Heart right ventricle (tissue), 16 donors: ENCODE measurements around the gene FRMD4B. TPM values are rescaled to one million over a fixed set of nuclear protein-coding genes. Genes with fewer than 3 reads are reported as not detected.
"Not testable (repeated sequence)": the region's sequence is repeated elsewhere in the genome, so short reads cannot be mapped to it uniquely, and the experiment has no call there.

Experiments used
- ATAC-seq, 8 donors: fragments of 200-7000 bp; cut with Tn5 transposase; one replicate each; pipeline ENCODE4 v1.9.1; 2020; ENCODE audit warnings: mild to moderate bottlenecking in 8 of 8, moderate library complexity in 8 of 8, moderate number of reproducible peaks in 1 of 8
- DNase-seq, 2 donors: peaks; one replicate each; pipeline ENCODE4 v3.0.0-alpha.2; 2020
- H3K27ac ChIP-seq, 10 donors: fragments of 200-600 bp; sonication (generic) in 2 of 10; one replicate each; pipeline versions ENCODE4 v1.5.0 to v1.8.0; 2020 to 2022; ENCODE audit warnings: mild to moderate bottlenecking in 3 of 10
- H3K27me3 ChIP-seq, 7 donors: fragments of 200-600 bp; one replicate each; pipeline ENCODE4 v1.8.0; 2021 to 2022; ENCODE audit warnings: mild to moderate bottlenecking in 2 of 7
- H3K36me3 ChIP-seq, 9 donors: fragments of 200-600 bp; sonication (generic) in 1 of 9; one replicate each; pipeline versions ENCODE4 v1.5.0 to v1.8.0; 2020 to 2022; ENCODE audit warnings: mild to moderate bottlenecking in 2 of 9
- H3K4me1 ChIP-seq, 9 donors: fragments of 200-600 bp; sonication (generic) in 1 of 9; one replicate each; pipeline versions ENCODE4 v1.5.0 to v1.8.0; 2020 to 2022; ENCODE audit warnings: mild to moderate bottlenecking in 4 of 9
- H3K4me3 ChIP-seq, 10 donors: fragments of 200-600 bp; sonication (generic) in 2 of 10; one replicate each; pipeline versions ENCODE4 v1.5.0 to v1.8.0; 2020 to 2022; ENCODE audit warnings: mild to moderate bottlenecking in 7 of 10, moderate library complexity in 2 of 10
- H3K9me3 ChIP-seq, 11 donors: fragments of 200-600 bp in 10 of 11; sonication (generic) in 2 of 11; one replicate each; pipeline versions ENCODE4 v1.5.0 to v1.8.0; 2013 to 2022; ENCODE audit warnings: mild to moderate bottlenecking in 2 of 11, control low read depth in 1 of 11, moderate library complexity in 1 of 11
- CTCF ChIP-seq, 9 donors: fragments of 200-600 bp; sonication (generic) in 2 of 9; IDR thresholded peaks; one replicate each; pipeline versions ENCODE4 v1.5.0 to v1.8.0; 2021 to 2022; ENCODE audit warnings: antibody characterized with exemption in 9 of 9, mild to moderate bottlenecking in 5 of 9, moderate library complexity in 1 of 9
- WGBS, 2 donors: extraction: QIAGEN DNeasy Blood & Tissue Kit; methylation state at CpG; one replicate each; pipeline ENCODE4 v1.1.7; 2013; ENCODE audit warnings: inconsistent platforms in 1 of 2; 5-methylcytosine and 5-hydroxymethylcytosine counted together
- intact Hi-C, 10 donors: fragments of 100-400 bp; cut with DNase I; formaldehyde crosslinking; loops; one replicate each; pipeline versions ENCODE4 v1.11.1 to v1.14.2; 2022
- polyA plus RNA-seq, 2 donors: library from polyadenylated mRNA; stranded (reverse); fragments of 200-250 nt; gene quantifications; one replicate each; pipeline ENCODE4 v1.2.3, GENCODE V29; 2013
- total RNA-seq, 10 donors: library from RNA; stranded (reverse); fragmentation: NEBNext Ultra II Directional in 3 of 10; extraction: Animal tissue kit (Norgen Biotek cat#: 25700) in 3 of 10; gene quantifications; one replicate each; pipeline versions ENCODE4 v1.2.1 to v1.2.4, GENCODE V29; 2021 to 2023
- donor health status: Arrhythmogenic right ventricular cardiomyopathy.
- donor health status: ischemic (EF 13 %, LVEDD 7.1; RV severe dilation, severe dysfunction).
- donor health status: healthy with polysubstance abuse.
- donor health status: DM: no; HTN: yes; CAD: no.
- donor health status: DM: no; HTN: no; CAD: no.
- donor health status: ischemic (EF 25% LVEDD 6.9; RV normal size, moderate dysfunction).
- donor health status: ischemic (EF 25% LVEDD 5.7; RV mildly dilated, moderate dysfunction).
- donor health status: healthy.
- donor health status: DM: yes; HTN: yes; CAD: no.
- donor health status: Ischemic cardiomyopathy.
- donor health status: ischemic (EF 35%, LVEDD 5.7; RV mildly dilated, moderate dysfunction).
- donor health status: nonischemic (EF 11% LVEDD 7.7; RV severe dilation, severe dysfunction).
- donor health status: DM: yes; HTN: yes; CAD: no.
- donor health status: PGD.
- donor health status: ischemic (EF 29% LVEDD 5.4; RV normal size, mild dysfunction).
- donor health status: nonischemic (EF 23%, LVEDD 6.1; RV moderate dilation, normal function).

The FRMD4B gene
- total and polyA plus RNA-seq, 12 donors: 4.1 to 31.0 (median 16.7) TPM

- TF ChIP-seq CTCF (IDR thresholded peaks at IDR 0.05): no peak
- Histone ChIP-seq H3K27me3 (no peaks in the 10 kb centered on the region), H3K36me3 (peaks cover 0 to 4% (median 0%) of the 10 kb centered on the region in 9 donors), H3K4me3 (no peak overlapping the region), H3K9me3 (no peaks in the 10 kb centered on the region), H3K27ac (no peak overlapping the region), H3K4me1 (no peaks in the 10 kb centered on the region)
- 85 to 88% methylated on average over 2 of the region's 2 CpGs for WGBS, 2 donors
- intact Hi-C loops: no loop called here
- DNase-seq: no peak
- no peak for ATAC-seq
These were observed 113.3 kb downstream of the FRMD4B start for GRCh38 chr3:69272556-69272955.

- Histone ChIP-seq H3K27me3 (no peaks in the 10 kb centered on the region), H3K4me3 (no peak overlapping the region), H3K4me1 (no peaks in the 10 kb centered on the region), H3K9me3 (no peaks in the 10 kb centered on the region), H3K36me3 (peaks cover 0 to 4% (median 0%) of the 10 kb centered on the region in 9 donors), H3K27ac (no peak overlapping the region)
- ATAC-seq (no peak), DNase-seq (no peak)
- intact Hi-C loops: no loop called here
- TF ChIP-seq CTCF (IDR thresholded peaks at IDR 0.05): no peak
- WGBS, 2 donors: 88 to 89% methylated on average over 3 of the region's 3 CpGs
These were observed 114.8 kb downstream of the FRMD4B start for GRCh38 chr3:69271098-69271497.

- H3K27me3 ChIP-seq: no peaks in the 10 kb centered on the region
- no peak overlapping the region for H3K27ac ChIP-seq
- no peaks in the 10 kb centered on the region for H3K4me1 ChIP-seq
- 97 to 98% methylated on average over 2 of the region's 2 CpGs for WGBS, 2 donors
- no peak for DNase-seq
- peaks cover 0 to 8% (median 0%) of the 10 kb centered on the region in 9 donors for H3K36me3 ChIP-seq
- no peak for ATAC-seq
- no peak for TF ChIP-seq CTCF (IDR thresholded peaks at IDR 0.05)
- H3K4me3 ChIP-seq: no peak overlapping the region
- no peaks in the 10 kb centered on the region for H3K9me3 ChIP-seq
- intact Hi-C loops: no loop called here
These were observed 119.3 kb downstream of the FRMD4B start for GRCh38 chr3:69266585-69266984.

- H3K27ac ChIP-seq, H3K4me1 ChIP-seq, H3K36me3 ChIP-seq, DNase-seq, intact Hi-C loops, H3K27me3 ChIP-seq, ATAC-seq, H3K9me3 ChIP-seq, H3K4me3 ChIP-seq: not testable (repeated sequence)
- WGBS, 2 donors: 96 to 100% methylated on average over 2 of the region's 2 CpGs
These were observed 119.8 kb downstream of the FRMD4B start for GRCh38 chr3:69266071-69266470.

GRCh38 chr3:69260843-69261405 is 125.0 kb downstream of the FRMD4B start:
- not testable (repeated sequence) for H3K27me3 ChIP-seq, H3K4me3 ChIP-seq, H3K27ac ChIP-seq, H3K4me1 ChIP-seq, ATAC-seq, H3K9me3 ChIP-seq, DNase-seq
- H3K36me3 ChIP-seq: peaks cover 0 to 16% (median 0%) of the 10 kb centered on the region in 9 donors
- WGBS, 2 donors: 97 to 98% methylated on average over 7 of the region's 7 CpGs
- intact Hi-C loops: loop anchor here in 1 of 10 donors (2.0 kb wide), 1 partner anchor 18 kb away; no protein-coding TSS in a partner anchor
